Uterus (tissue), 4 donors: ENCODE measurements around the gene MAP3K19. TPM values are rescaled to one million over a fixed set of nuclear protein-coding genes. Genes with fewer than 3 reads are reported as not detected.

Experiments used
- DNase-seq, 2 donors: peaks; one replicate each; pipeline ENCODE4 v3.0.0-alpha.2; 2019 to 2020
- H3K27ac ChIP-seq, 2 donors: fragments of 200-600 bp; sonication (generic); 1 replicate in 1 of 2; 2 replicates in 1 of 2; pipeline ENCODE4 v1.5.1; 2016 to 2018
- H3K27me3 ChIP-seq, 2 donors: fragments of 200-600 bp; sonication (generic); one replicate each; pipeline ENCODE4 v1.5.1; 2018 to 2019; ENCODE audit warnings: control low read depth in 1 of 2
- H3K36me3 ChIP-seq, 2 donors: fragments of 200-600 bp; sonication (generic); one replicate each; pipeline ENCODE4 v1.5.1; 2019; ENCODE audit warnings: control low read depth in 1 of 2
- H3K4me1 ChIP-seq, 2 donors: fragments of 200-600 bp; sonication (generic); one replicate each; pipeline ENCODE4 v1.5.1; 2018 to 2019; ENCODE audit warnings: control low read depth in 1 of 2
- H3K4me3 ChIP-seq, 2 donors: fragments of 200-600 bp; sonication (generic); 1 replicate in 1 of 2; 2 replicates in 1 of 2; pipeline ENCODE4 v1.5.1; 2018 to 2019; ENCODE audit warnings: mild to moderate bottlenecking in 1 of 2
- H3K9me3 ChIP-seq, 2 donors: fragments of 200-600 bp; sonication (generic); one replicate each; pipeline ENCODE4 v1.5.1; 2019; ENCODE audit warnings: control low read depth in 1 of 2
- CTCF ChIP-seq, 4 experiments: fragments of 200-600 bp in 2 of 4; fragments of 450-650 bp in 2 of 4; sonication (generic) in 2 of 4; IDR thresholded peaks; one replicate each; pipeline ENCODE4 v1.5.1; 2016 to 2019; ENCODE audit warnings: antibody characterized with exemption in 4 of 4, mild to moderate bottlenecking in 2 of 4, moderate library complexity in 1 of 4
- POLR2A ChIP-seq, 2 donors: fragments of 450-650 bp; IDR thresholded peaks; one replicate each; pipeline ENCODE4 v1.6.1; 2016; ENCODE audit warnings: antibody characterized with exemption in 2 of 2, mild to moderate bottlenecking in 1 of 2, moderate library complexity in 1 of 2
- intact Hi-C: fragments of 100-400 bp; cut with DNase I; formaldehyde crosslinking; loops from one replicate; pipeline ENCODE4 v1.15.1; 2023; ENCODE audit warnings: low total_unique reads
- total RNA-seq, 4 donors: library from RNA; depleted of rRNA in 3 of 4; stranded (reverse); fragments of >200 nt in 3 of 4; gene quantifications; one replicate each; pipeline versions ENCODE4 v1.1.0 to v1.2.4, GENCODE V29; 2014 to 2023
- donor health status: DM: yes; HTN: yes; CAD: no.

MAP3K19 gene
- total RNA-seq, 4 donors from 2014 or later: 0.40 to 3.8 (median 2.1) TPM; not detected in 1

DNA sequence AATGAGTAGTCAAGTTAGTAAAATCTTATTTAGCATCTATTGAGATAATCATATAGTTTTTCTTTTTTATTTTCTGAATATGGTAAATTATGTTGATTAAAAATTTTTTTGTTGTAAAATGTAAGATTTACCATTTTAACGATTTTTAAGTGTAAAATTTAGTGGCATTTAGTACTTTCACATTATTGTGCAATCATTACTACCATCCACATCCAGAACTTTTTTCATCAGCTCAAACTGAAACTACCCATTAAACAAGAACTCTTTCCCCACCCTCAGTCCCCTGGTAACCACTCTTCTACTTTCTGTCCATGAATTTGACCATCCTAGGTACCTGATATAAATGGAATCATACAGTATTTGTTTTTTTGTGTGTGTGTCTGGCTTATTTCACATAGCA, 16.0 kb upstream of the MAP3K19 start:
- H3K9me3 ChIP-seq: no peaks in the 10 kb centered on the region
- no peaks in the 10 kb centered on the region for H3K4me1 ChIP-seq
- no peak overlapping the region for H3K4me3 ChIP-seq
- H3K27ac ChIP-seq: no peak overlapping the region
- no peaks in the 10 kb centered on the region for H3K27me3 ChIP-seq
- no peaks in the 10 kb centered on the region for H3K36me3 ChIP-seq
- TF ChIP-seq CTCF (IDR thresholded peaks at IDR 0.05): no peak
- no peak for TF ChIP-seq POLR2A (IDR thresholded peaks at IDR 0.05)
- DNase-seq: no peak
- intact Hi-C loops: no loop called here

DNA sequence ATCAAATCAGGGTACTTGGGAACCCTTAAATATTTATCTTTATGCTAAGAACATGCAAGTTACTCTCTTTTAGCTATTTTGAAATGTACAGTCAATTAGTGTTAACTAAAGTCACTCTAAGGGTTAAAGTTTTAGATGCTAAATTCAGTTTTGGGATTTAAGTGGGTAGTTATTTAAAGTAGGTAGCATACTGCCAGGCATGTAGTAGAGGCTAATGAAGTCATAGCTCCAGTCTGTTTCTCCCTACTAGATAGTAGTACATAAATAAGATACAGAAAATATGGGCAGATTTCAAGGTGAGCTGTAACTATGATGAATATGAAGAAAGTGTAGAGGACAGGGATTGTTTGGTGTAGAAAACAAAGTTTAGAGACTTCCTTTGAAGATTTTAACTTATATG, 12.3 kb upstream of the MAP3K19 start:
- TF ChIP-seq POLR2A (IDR thresholded peaks at IDR 0.05): no peak
- Histone ChIP-seq H3K4me3 (no peak overlapping the region), H3K27me3 (no peaks in the 10 kb centered on the region), H3K36me3 (no peaks in the 10 kb centered on the region), H3K9me3 (no peaks in the 10 kb centered on the region), H3K4me1 (peaks cover 0 to 6% of the 10 kb centered on the region in 2 donors), H3K27ac (no peak overlapping the region)
- intact Hi-C loops: no loop called here
- no peak for DNase-seq

DNA sequence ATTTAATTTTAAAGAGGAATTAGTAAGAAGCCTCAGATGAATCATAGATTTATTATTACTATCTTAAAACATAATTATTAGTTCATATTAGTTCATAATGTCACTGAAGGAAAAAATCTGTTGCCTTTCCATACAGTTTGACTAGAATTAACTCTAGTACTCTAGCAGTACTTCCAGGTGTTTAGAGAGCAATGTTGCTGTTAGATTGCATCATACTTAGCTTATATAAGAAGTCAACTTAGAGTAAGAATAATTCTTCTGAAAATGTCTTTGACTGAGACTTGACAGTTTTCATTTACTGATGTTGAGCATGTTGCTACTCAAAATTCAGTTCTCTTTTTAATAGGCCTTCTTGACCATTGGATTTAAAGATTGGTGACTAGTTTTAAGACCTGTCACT, 9.5 kb upstream of the MAP3K19 start:
- intact Hi-C loops: no loop called here
- TF ChIP-seq POLR2A (IDR thresholded peaks at IDR 0.05): no peak
- TF ChIP-seq CTCF (IDR thresholded peaks at IDR 0.05): no peak
- Histone ChIP-seq H3K36me3 (no peaks in the 10 kb centered on the region), H3K9me3 (no peaks in the 10 kb centered on the region), H3K4me1 (peaks cover 4 to 18% of the 10 kb centered on the region in 2 donors), H3K27me3 (no peaks in the 10 kb centered on the region), H3K27ac (no peak overlapping the region), H3K4me3 (no peak overlapping the region)
- DNase-seq: no peak

- Histone ChIP-seq H3K4me1 (peaks cover 4 to 18% of the 10 kb centered on the region in 2 donors), H3K9me3 (no peaks in the 10 kb centered on the region), H3K36me3 (no peaks in the 10 kb centered on the region), H3K4me3 (no peak overlapping the region), H3K27ac (no peak overlapping the region), H3K27me3 (no peaks in the 10 kb centered on the region)
- TF ChIP-seq POLR2A (IDR thresholded peaks at IDR 0.05) (no peak), CTCF (IDR thresholded peaks at IDR 0.05) (no peak)
- intact Hi-C loops: no loop called here
- no peak for DNase-seq
Measured at GRCh38 chr2:135055182-135055786, 8.0 kb upstream of the MAP3K19 start.

DNA sequence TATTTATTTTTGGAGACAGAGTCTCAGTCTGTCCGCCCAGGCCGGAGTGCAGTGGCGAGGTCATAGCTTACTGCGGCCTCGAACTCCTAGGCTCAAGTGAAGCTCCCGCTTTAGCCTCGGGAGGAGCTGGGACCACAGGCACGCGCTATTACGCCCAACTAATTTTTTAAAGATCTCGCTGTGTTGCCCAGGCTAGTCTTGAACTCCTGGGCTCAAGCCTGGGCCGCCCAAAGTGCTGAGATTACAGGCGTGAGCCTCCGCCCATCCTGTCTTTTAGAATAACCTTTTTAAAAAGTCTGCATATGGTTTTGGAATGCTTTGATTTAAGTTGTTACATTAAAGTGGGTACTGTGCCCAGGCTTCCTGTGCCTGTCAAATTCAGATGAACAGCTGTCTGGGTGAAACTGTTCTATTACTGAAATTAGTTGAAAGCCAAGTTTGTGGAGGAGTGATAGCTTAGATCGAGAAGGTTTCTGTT, 5.8 kb upstream of the MAP3K19 start:
- peak overlapping the region; percentile 64 to 77 for H3K4me3 ChIP-seq
- H3K9me3 ChIP-seq: no peaks in the 10 kb centered on the region
- no peaks in the 10 kb centered on the region for H3K27me3 ChIP-seq
- intact Hi-C loops: no loop called here
- no peaks in the 10 kb centered on the region for H3K36me3 ChIP-seq
- peaks cover 4 to 18% of the 10 kb centered on the region in 2 donors for H3K4me1 ChIP-seq
- DNase-seq: no peak
- H3K27ac ChIP-seq: peak overlapping the region; percentile 82 to 91
- no peak for TF ChIP-seq POLR2A (IDR thresholded peaks at IDR 0.05)
- no peak for TF ChIP-seq CTCF (IDR thresholded peaks at IDR 0.05)
